Activated T-helper 1 cell treated with anti-CD3 and anti-CD28 coated beads, Interleukin-12 subunit alpha, Interleukin-12 subunit beta, Interleukin-2, Interleukin-4 antibody, amounts not matched to agents 30 ng/mL and 10 ng/mL and 1 ng/mL, durations not matched to agents 14 hours and 24 hours and 36 hours (primary cell): Measurements from ENCODE around the gene RIOK3. TPM values are rescaled to one million over a fixed set of nuclear protein-coding genes. Genes with fewer than 3 reads are reported as not detected.

Experiments
- DNase-seq: peaks from one replicate; pipeline ENCODE4 v3.0.0; 2021; ENCODE audit warnings: low spot score
- H3K27ac Mint-ChIP-seq: one replicate; pipeline ENCODE4 v1.8.0; 2021; ENCODE audit warnings: mild to moderate bottlenecking, mixed read lengths
- H3K27me3 Mint-ChIP-seq: one replicate; pipeline ENCODE4 v1.8.0; 2022; ENCODE audit warnings: mild to moderate bottlenecking, moderate library complexity, mixed read lengths; ENCODE audit not compliant: insufficient read depth
- H3K36me3 Mint-ChIP-seq: one replicate; pipeline ENCODE4 v1.8.0; 2021; ENCODE audit warnings: low read depth, mixed read lengths
- H3K4me1 Mint-ChIP-seq: one replicate; pipeline ENCODE4 v1.8.0; 2021; ENCODE audit warnings: low read depth, mixed read lengths
- H3K4me3 Mint-ChIP-seq: one replicate; pipeline ENCODE4 v1.8.0; 2021; ENCODE audit warnings: mild to moderate bottlenecking, moderate library complexity, mixed read lengths
- H3K9me3 Mint-ChIP-seq: one replicate; pipeline ENCODE4 v1.8.0; 2021; ENCODE audit warnings: mixed read lengths
- intact Hi-C: fragments of 100-400 bp; cut with micrococcal nuclease; formaldehyde crosslinking; loops from one replicate; pipeline ENCODE4 v1.15.1; 2024
- total RNA-seq: library from RNA; stranded (reverse); gene quantifications from 2 replicates; pipeline ENCODE4 v1.2.3, GENCODE V29; 2022

The RIOK3 gene
- total RNA-seq, 1 donor from 2014 or later: 40.8 TPM

DNA sequence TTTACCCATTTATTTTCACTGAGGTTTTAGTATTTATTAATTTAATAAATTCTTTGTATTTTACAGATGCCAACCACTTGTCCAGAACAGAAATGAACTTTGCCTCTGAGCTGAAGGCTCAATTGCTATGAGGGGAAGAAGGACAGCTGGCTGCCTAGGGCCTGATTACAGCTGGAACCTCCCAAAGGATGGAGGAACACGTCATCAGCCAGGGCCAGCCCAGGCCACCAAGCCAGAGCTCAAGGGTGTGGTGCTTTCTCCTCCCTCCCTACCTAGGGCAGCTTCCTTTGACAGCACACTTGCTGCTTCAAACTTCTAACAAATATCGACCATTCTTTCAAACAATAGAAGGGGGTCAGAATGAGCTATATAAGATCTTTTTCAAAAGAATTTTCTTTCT, 19.7 kb upstream of the RIOK3 start:
- peaks cover 4% of the 10 kb centered on the region for H3K9me3 Mint-ChIP-seq
- DNase-seq: no peak
- H3K36me3 Mint-ChIP-seq: peaks cover 7% of the 10 kb centered on the region
- no peak overlapping the region for H3K27ac Mint-ChIP-seq
- H3K4me1 Mint-ChIP-seq: peaks cover 12% of the 10 kb centered on the region
- H3K27me3 Mint-ChIP-seq: peaks cover 3% of the 10 kb centered on the region
- H3K4me3 Mint-ChIP-seq: no peak overlapping the region
- intact Hi-C loops: no loop called here

DNA sequence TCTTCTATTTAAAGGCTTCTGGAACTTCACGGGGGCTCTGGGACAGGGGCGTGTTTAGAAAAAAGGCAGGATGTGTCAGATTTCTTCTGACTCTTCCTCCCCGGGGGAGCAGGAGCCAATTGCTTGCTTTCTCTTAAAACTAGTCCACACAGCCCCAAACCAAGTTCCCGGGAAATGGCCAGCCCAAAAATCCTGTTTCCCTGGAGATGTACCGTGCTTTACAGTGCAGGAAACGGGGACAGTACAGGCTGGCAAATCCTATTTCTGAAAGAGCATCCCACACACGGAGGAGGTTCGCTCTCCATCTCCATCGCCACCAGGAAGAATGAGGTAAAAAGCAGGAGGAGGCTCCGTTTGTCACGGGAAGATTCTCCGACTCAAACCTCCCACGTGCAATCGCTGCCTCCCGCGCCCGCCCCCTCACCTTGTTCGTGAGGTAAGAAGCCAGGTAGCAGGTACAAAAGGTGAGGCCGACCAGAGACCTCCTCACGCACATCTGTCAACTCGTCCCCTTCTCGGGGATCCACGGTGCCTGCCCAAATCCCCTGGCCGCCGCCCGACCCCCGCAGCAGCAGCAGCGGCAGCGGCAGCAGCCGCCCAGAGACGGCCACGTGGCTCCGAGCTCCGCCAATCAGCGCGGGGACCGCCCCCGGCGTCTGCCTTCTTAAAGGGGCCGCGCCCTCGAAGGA, 15.6 kb upstream of the RIOK3 start:
- intact Hi-C loops: loop anchor here (1.0 to 5.0 kb wide), 4 partner anchors 16 to 206 kb away; partner anchors contain the start of genes NPC1, RIOK3 and RMC1

GRCh38 chr18:23438046-23438377, 15.1 kb upstream of the RIOK3 start:
- intact Hi-C loops: loop anchor here (1.0 to 5.0 kb wide), 4 partner anchors 15 to 207 kb away; partner anchors contain the start of genes NPC1, RIOK3 and RMC1
- H3K27ac Mint-ChIP-seq: no peak overlapping the region
- H3K4me1 Mint-ChIP-seq: peaks cover 22% of the 10 kb centered on the region
- peaks cover 6% of the 10 kb centered on the region for H3K27me3 Mint-ChIP-seq
- H3K9me3 Mint-ChIP-seq: no peaks in the 10 kb centered on the region
- DNase-seq: no peak
- no peaks in the 10 kb centered on the region for H3K36me3 Mint-ChIP-seq
- peak overlapping the region; percentile 86 for H3K4me3 Mint-ChIP-seq

More for the DNA sequence above, 15.6 kb upstream of the RIOK3 start:
- DNase-seq: peak; percentile 74
- Mint-ChIP-seq H3K4me1 (peaks cover 22% of the 10 kb centered on the region), H3K9me3 (no peaks in the 10 kb centered on the region), H3K27ac (peak overlapping the region; percentile 44), H3K36me3 (no peaks in the 10 kb centered on the region), H3K27me3 (peaks cover 2% of the 10 kb centered on the region), H3K4me3 (peak overlapping the region; percentile 86)

GRCh38 chr18:23438608-23439366, 14.3 kb upstream of the RIOK3 start:
- Mint-ChIP-seq H3K4me3 (peak overlapping the region; percentile 86), H3K9me3 (no peaks in the 10 kb centered on the region), H3K4me1 (peaks cover 22% of the 10 kb centered on the region), H3K27ac (peak overlapping the region; percentile 71), H3K36me3 (no peaks in the 10 kb centered on the region), H3K27me3 (peaks cover 8% of the 10 kb centered on the region)
- intact Hi-C loops: loop anchor here (1.0 to 5.0 kb wide), 4 partner anchors 15 to 207 kb away; partner anchors contain the start of genes NPC1, RIOK3 and RMC1
- DNase-seq: no peak

GRCh38 chr18:23440131-23440530, 13.0 kb upstream of the RIOK3 start:
- H3K4me3 Mint-ChIP-seq: no peak overlapping the region
- DNase-seq: no peak
- peaks cover 11% of the 10 kb centered on the region for H3K27me3 Mint-ChIP-seq
- H3K27ac Mint-ChIP-seq: no peak overlapping the region
- no peaks in the 10 kb centered on the region for H3K9me3 Mint-ChIP-seq
- H3K36me3 Mint-ChIP-seq: no peaks in the 10 kb centered on the region
- intact Hi-C loops: no loop called here
- H3K4me1 Mint-ChIP-seq: peaks cover 22% of the 10 kb centered on the region

DNA sequence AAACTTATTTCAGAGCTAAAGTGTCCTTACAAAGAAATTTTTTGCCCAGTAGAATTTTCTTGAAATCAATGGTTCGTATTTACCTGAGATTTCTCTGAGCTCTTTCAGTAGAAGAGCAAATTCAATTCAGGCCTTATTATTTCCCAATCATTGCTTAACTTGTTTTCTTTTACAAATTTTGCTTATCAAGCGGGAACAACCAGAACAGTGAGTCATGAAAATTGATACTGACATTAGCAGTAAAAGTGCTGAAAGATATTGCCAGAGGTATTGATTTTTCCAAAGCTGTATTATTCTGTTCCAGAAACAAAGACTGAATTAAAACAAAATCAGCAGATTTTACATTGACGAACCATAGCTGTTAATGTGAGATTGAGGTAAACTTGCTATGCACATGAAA, 10.1 kb upstream of the RIOK3 start:
- Mint-ChIP-seq H3K4me3 (no peak overlapping the region), H3K36me3 (no peaks in the 10 kb centered on the region), H3K27me3 (peaks cover 19% of the 10 kb centered on the region), H3K27ac (no peak overlapping the region), H3K9me3 (no peaks in the 10 kb centered on the region), H3K4me1 (peaks cover 14% of the 10 kb centered on the region)
- intact Hi-C loops: no loop called here
- DNase-seq: no peak

DNA sequence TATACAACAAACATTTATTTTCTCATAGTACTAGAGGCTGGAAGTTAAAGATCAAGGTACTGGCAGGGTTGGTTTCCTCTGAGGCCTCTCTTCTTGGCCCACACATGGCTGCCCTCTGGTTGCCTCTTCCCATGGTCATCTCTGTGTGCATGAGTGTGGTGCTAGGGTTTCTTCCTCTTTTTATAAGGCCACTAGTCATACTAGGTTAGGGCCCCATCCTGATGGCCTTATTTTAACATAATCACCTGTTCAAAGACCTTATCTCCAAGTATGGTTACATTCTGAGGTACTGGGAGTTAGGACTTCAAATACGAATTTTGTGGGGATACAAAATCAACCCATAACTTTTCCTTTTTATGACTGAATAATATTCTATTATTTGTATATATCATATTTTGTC, 4.8 kb upstream of the RIOK3 start:
- intact Hi-C loops: no loop called here
- Mint-ChIP-seq H3K4me3 (no peak overlapping the region), H3K27ac (no peak overlapping the region), H3K36me3 (no peaks in the 10 kb centered on the region), H3K4me1 (peaks cover 12% of the 10 kb centered on the region), H3K9me3 (no peaks in the 10 kb centered on the region), H3K27me3 (peaks cover 11% of the 10 kb centered on the region)
- no peak for DNase-seq

DNA sequence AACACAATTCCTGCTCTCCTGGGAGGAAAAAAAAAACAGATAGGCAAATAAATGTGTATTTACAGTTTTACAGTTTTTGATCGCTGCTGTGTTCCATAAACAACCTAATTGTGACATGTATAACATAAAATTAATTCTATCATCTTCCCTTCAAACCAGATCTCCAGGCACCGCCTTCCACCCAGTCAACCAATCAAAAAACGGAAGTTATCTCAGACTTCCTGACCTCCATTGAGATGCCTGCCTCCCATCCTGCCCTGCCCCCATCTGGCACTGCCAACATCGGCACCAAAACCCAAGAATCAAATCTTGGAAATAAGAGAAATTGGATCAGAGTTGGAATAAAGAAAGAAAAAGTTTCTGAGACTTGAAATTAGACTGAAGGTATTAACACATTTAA, 3.1 kb upstream of the RIOK3 start:
- no peaks in the 10 kb centered on the region for H3K9me3 Mint-ChIP-seq
- peaks cover 8% of the 10 kb centered on the region for H3K27me3 Mint-ChIP-seq
- no peaks in the 10 kb centered on the region for H3K36me3 Mint-ChIP-seq
- DNase-seq: no peak
- no peak overlapping the region for H3K27ac Mint-ChIP-seq
- no peak overlapping the region for H3K4me3 Mint-ChIP-seq
- peaks cover 25% of the 10 kb centered on the region for H3K4me1 Mint-ChIP-seq
- intact Hi-C loops: loop anchor here (5.0 kb wide), 2 partner anchors 567 to 977 kb away; partner anchors contain the start of gene IMPACT

DNA sequence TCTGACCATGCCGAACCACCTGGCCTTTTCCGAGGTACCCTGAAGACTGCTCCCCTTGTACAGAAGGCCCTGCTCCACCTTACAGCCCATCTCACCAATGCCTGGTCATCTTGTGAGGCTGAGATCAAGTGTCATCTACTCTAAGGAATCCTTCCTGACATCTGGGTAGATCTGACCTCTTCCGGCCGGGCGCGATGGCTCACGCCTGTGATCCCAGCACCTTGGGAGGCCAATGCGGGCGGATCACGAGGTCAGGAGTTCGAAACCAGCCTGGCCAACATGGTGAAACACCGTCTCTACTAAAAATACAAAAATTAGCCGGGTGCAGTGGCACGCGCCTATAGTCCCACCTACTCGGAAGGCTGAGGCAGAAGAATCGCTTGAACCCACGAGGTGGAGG, 2.1 kb upstream of the RIOK3 start:
- intact Hi-C loops: loop anchor here (5.0 kb wide), 2 partner anchors 566 to 976 kb away; partner anchors contain the start of gene IMPACT
- peaks cover 26% of the 10 kb centered on the region for H3K4me1 Mint-ChIP-seq
- DNase-seq: no peak
- H3K9me3 Mint-ChIP-seq: no peaks in the 10 kb centered on the region
- no peak overlapping the region for H3K27ac Mint-ChIP-seq
- H3K36me3 Mint-ChIP-seq: no peaks in the 10 kb centered on the region
- no peak overlapping the region for H3K4me3 Mint-ChIP-seq
- H3K27me3 Mint-ChIP-seq: peaks cover 8% of the 10 kb centered on the region

DNA sequence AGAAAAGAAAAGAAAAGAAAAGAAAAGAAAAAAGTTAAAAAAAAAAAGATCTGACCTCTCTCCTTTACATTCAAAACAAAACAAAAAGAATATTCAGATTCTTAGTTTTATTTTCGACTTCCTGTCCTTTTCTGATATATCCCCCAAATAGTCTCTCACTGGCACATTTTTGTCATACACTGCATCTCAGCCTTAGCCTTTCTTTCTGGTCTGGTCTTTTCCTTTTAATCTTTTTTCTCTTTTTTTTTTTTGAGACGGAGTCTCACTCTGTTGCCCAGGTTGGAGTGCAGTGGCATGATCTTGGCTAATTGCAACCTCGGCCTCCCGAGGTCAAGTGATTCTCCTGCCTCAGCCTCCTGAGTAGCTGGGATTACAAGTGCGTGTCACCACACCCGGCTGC, 1.6 kb upstream of the RIOK3 start:
- H3K36me3 Mint-ChIP-seq: no peaks in the 10 kb centered on the region
- intact Hi-C loops: loop anchor here (5.0 kb wide), 2 partner anchors 566 to 976 kb away; partner anchors contain the start of gene IMPACT
- peaks cover 4% of the 10 kb centered on the region for H3K27me3 Mint-ChIP-seq
- H3K9me3 Mint-ChIP-seq: no peaks in the 10 kb centered on the region
- DNase-seq: no peak
- no peak overlapping the region for H3K4me3 Mint-ChIP-seq
- H3K27ac Mint-ChIP-seq: no peak overlapping the region
- peaks cover 26% of the 10 kb centered on the region for H3K4me1 Mint-ChIP-seq

- H3K27ac Mint-ChIP-seq: peak overlapping the region; percentile 92
- H3K27me3 Mint-ChIP-seq: peaks cover 3% of the 10 kb centered on the region
- H3K4me1 Mint-ChIP-seq: peaks cover 33% of the 10 kb centered on the region
- intact Hi-C loops: loop anchor here (2.0 to 5.0 kb wide), 3 partner anchors 222 to 975 kb away; partner anchors contain the start of gene IMPACT
- peaks cover 3% of the 10 kb centered on the region for H3K36me3 Mint-ChIP-seq
- no peaks in the 10 kb centered on the region for H3K9me3 Mint-ChIP-seq
- H3K4me3 Mint-ChIP-seq: peak overlapping the region; percentile 97
- DNase-seq: no peak
Observed at GRCh38 chr18:23452347-23452727, 750 bp upstream of the RIOK3 start.

GRCh38 chr18:23453680-23454058, 582 bp downstream of the RIOK3 start:
- Mint-ChIP-seq H3K9me3 (no peaks in the 10 kb centered on the region), H3K4me3 (peak overlapping the region; percentile 97), H3K36me3 (peaks cover 3% of the 10 kb centered on the region), H3K4me1 (peaks cover 46% of the 10 kb centered on the region), H3K27ac (peak overlapping the region; percentile 92), H3K27me3 (no peaks in the 10 kb centered on the region)
- peak; percentile 2 for DNase-seq
- intact Hi-C loops: loop anchor here (1.0 to 5.0 kb wide), 7 partner anchors 15 to 974 kb away; partner anchors contain the start of genes IMPACT, NPC1, RBBP8 and RMC1

GRCh38 chr18:23456835-23457234, 3.7 kb downstream of the RIOK3 start:
- intact Hi-C loops: no loop called here
- H3K9me3 Mint-ChIP-seq: no peaks in the 10 kb centered on the region
- H3K27ac Mint-ChIP-seq: peak overlapping the region; percentile 73
- H3K4me1 Mint-ChIP-seq: peaks cover 67% of the 10 kb centered on the region
- H3K36me3 Mint-ChIP-seq: peaks cover 12% of the 10 kb centered on the region
- H3K4me3 Mint-ChIP-seq: no peak overlapping the region
- no peak for DNase-seq
- no peaks in the 10 kb centered on the region for H3K27me3 Mint-ChIP-seq
